ENCODE measurements around the gene RHOD.

RHOD gene

DNA sequence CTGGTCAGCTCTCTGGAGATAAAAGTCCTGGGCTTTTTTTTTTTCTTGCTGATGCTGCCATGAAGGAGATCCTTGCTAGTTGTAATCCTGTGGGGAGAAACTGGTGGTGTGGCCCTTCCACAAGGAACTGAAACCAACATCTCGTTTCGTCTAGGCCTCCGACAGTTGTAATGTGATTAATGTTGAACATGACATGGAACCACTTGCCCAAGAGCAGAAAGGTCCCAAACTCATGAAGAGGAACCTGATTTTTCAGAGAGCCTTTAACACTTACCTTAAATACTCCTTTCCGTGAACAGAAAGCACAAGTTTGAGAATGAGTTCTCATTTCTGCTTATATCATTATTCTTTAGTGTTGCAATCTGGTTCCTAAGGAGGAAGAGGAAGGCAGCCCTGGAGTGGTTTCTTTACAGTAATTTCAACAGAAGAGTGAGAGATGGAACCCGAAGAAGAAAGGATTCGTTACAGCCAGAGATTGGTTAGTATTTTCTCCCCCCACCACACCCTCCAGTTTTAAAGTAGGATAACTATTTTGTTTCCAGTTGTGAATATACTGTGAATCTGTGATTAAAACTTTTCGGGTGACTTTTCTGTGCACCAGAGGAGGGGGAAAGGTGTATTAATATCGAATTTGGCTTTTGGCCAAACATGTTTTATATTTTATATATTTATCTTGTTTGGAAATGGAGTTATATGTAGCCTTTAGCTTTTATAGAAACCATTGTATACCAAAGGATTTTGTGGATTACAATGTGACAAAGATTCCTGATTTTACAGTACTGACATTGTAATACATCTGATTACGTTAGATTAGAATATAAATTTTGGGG lies 64.4 kb downstream of the RHOD start:
- peaks cover 13% of the 10 kb centered on the region for H3K4me1 ChIP-seq (ENCODE audit: low read length)
- peak overlapping the region; percentile 64 for H3K4me2 ChIP-seq (ENCODE audit: low read depth, low read length)
- H3K27ac ChIP-seq (ENCODE audit: low read length) = peak overlapping the region; percentile 69; the same call in 1 of the 2 replicates
- H3K9me2 ChIP-seq (replicated peaks; ENCODE audit: insufficient read depth, low read length) = no peaks in the 10 kb centered on the region
- no peaks in the 10 kb centered on the region for H3K36me3 ChIP-seq (replicated peaks; ENCODE audit: insufficient read depth, low read length)
- H3K9ac ChIP-seq (ENCODE audit: low read length) = peak overlapping the region; percentile 81
- H2AFZ ChIP-seq (ENCODE audit: low read length) = no peak overlapping the region
- peaks cover 67% of the 10 kb centered on the region for H3K79me2 ChIP-seq (ENCODE audit: low read length)
- TF ChIP-seq, protein P1, sequence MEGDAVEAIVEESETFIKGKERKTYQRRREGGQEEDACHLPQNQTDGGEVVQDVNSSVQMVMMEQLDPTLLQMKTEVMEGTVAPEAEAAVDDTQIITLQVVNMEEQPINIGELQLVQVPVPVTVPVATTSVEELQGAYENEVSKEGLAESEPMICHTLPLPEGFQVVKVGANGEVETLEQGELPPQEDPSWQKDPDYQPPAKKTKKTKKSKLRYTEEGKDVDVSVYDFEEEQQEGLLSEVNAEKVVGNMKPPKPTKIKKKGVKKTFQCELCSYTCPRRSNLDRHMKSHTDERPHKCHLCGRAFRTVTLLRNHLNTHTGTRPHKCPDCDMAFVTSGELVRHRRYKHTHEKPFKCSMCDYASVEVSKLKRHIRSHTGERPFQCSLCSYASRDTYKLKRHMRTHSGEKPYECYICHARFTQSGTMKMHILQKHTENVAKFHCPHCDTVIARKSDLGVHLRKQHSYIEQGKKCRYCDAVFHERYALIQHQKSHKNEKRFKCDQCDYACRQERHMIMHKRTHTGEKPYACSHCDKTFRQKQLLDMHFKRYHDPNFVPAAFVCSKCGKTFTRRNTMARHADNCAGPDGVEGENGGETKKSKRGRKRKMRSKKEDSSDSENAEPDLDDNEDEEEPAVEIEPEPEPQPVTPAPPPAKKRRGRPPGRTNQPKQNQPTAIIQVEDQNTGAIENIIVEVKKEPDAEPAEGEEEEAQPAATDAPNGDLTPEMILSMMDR (IDR thresholded peaks at IDR 0.05; ENCODE audit: low read length) = no peak
- TF ChIP-seq EZH2 (optimal IDR thresholded peaks at IDR 0.05; ENCODE audit: low read depth, low read length) = no peak
- TF ChIP-seq EZH2phosphoT487 (IDR thresholded peaks at IDR 0.05; ENCODE audit: low read length) = no peak
- peaks cover 34% of the 10 kb centered on the region for H3F3A ChIP-seq (ENCODE audit: insufficient read depth, low read length)
- H3K9me3 ChIP-seq (replicated peaks; ENCODE audit: insufficient read depth, low read length) = no peaks in the 10 kb centered on the region
- no peaks in the 10 kb centered on the region for H3K27me3 ChIP-seq (replicated peaks; ENCODE audit: insufficient read depth, low read length)
- peak overlapping the region; percentile 97 for H3K4me3 ChIP-seq (ENCODE audit: low read length)
- H4K20me1 ChIP-seq (ENCODE audit: insufficient read depth, low read length) = 0 out of 2 replicates have a peak, but pooled peaks cover 4% of the 10 kb centered on the region
- peak; percentile 65 for DNase-seq
